ENCODE measurements around the gene TOGARAM2.

TOGARAM2 gene

GRCh38 chr2:29024882-29025430 is 43.9 kb downstream of the TOGARAM2 start:
- no peak for TF ChIP-seq CTCF (IDR thresholded peaks at IDR 0.05; ENCODE audit: borderline replicate concordance, control extremely low read depth, extremely low read depth, insufficient read depth, missing control alignments)
- in situ Hi-C loops (cut with MboI; ENCODE audit: low sequenced_read_pairs, unreplicated experiment) = no loop called here
- no peak for DNase-seq (ENCODE audit: low spot score)

- no peak for TF ChIP-seq CTCF (IDR thresholded peaks at IDR 0.05; ENCODE audit: borderline replicate concordance, control extremely low read depth, extremely low read depth, insufficient read depth, missing control alignments)
- DNase-seq (ENCODE audit: low spot score) = no peak
- in situ Hi-C loops (cut with MboI; ENCODE audit: low sequenced_read_pairs, unreplicated experiment) = no loop called here
Observed at GRCh38 chr2:29025711-29026110, 44.6 kb downstream of the TOGARAM2 start.

GRCh38 chr2:29031046-29031445 is 49.9 kb downstream of the TOGARAM2 start:
- in situ Hi-C loops (cut with MboI; ENCODE audit: low sequenced_read_pairs, unreplicated experiment) = no loop called here
- TF ChIP-seq CTCF (IDR thresholded peaks at IDR 0.05; ENCODE audit: borderline replicate concordance, control extremely low read depth, extremely low read depth, insufficient read depth, missing control alignments) = no peak

GRCh38 chr2:29032189-29032588 is 51.1 kb downstream of the TOGARAM2 start:
- no peak for DNase-seq (ENCODE audit: low spot score)
- no peak for TF ChIP-seq CTCF (IDR thresholded peaks at IDR 0.05; ENCODE audit: borderline replicate concordance, control extremely low read depth, extremely low read depth, insufficient read depth, missing control alignments)
- in situ Hi-C loops (cut with MboI; ENCODE audit: low sequenced_read_pairs, unreplicated experiment) = no loop called here

More at GRCh38 chr2:29031046-29031445, 49.9 kb downstream of the TOGARAM2 start:
- no peak for DNase-seq (ENCODE audit: low spot score)

- no peak for TF ChIP-seq CTCF (IDR thresholded peaks at IDR 0.05; ENCODE audit: borderline replicate concordance, control extremely low read depth, extremely low read depth, insufficient read depth, missing control alignments)
- no peak for DNase-seq (ENCODE audit: low spot score)
- in situ Hi-C loops (cut with MboI; ENCODE audit: low sequenced_read_pairs, unreplicated experiment) = no loop called here
Observed at GRCh38 chr2:29033172-29033571, 52.1 kb downstream of the TOGARAM2 start.

- DNase-seq (ENCODE audit: low spot score) = no peak
- no peak for TF ChIP-seq CTCF (IDR thresholded peaks at IDR 0.05; ENCODE audit: borderline replicate concordance, control extremely low read depth, extremely low read depth, insufficient read depth, missing control alignments)
- in situ Hi-C loops (cut with MboI; ENCODE audit: low sequenced_read_pairs, unreplicated experiment) = no loop called here
Observed at GRCh38 chr2:29033656-29034055, 52.6 kb downstream of the TOGARAM2 start.

Measured in GM13976 (cell line).